ENCODE data around the gene CPXM1. TPM values are rescaled to one million over a fixed set of nuclear protein-coding genes. Genes with fewer than 3 reads are reported as not detected.
"Not testable (repeated sequence)": the region's sequence is repeated elsewhere in the genome, so short reads cannot be mapped to it uniquely, and the experiment has no call there.

Gene CPXM1
- total and polyA plus RNA-seq, 9 of the 15 experiments (the other 6 are each of a cell fraction or from before 2014, with no cell fraction given) = 0.04 to 1.1 (median 0.37) TPM; not detected in 2

DNA sequence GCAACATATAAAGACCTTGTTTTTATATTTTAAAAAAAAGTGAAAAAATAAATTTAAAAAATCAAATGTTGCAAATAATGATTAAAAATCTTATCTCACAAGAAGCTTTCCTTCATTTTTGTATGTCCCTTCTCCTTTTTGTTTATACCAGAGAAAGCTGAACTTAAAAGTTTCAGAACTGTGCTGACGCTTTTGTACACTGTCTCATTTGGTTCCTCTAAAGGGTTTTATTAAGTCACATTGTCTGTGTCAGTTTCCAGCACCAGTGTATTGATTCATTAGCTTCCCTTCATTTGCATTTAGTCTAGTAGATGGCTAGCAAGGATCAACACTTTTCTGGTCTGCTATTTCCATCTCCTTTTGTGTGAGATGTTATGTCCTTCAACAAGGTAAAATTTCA, 33.3 kb upstream of the CPXM1 start:
- TF ChIP-seq HNRNPUL1 (IDR thresholded peaks at IDR 0.05; ENCODE audit: low read length) = no peak
- TF ChIP-seq GTF2A2 (tag; IDR thresholded peaks at IDR 0.05) = no peak
- TF ChIP-seq, protein P1, sequence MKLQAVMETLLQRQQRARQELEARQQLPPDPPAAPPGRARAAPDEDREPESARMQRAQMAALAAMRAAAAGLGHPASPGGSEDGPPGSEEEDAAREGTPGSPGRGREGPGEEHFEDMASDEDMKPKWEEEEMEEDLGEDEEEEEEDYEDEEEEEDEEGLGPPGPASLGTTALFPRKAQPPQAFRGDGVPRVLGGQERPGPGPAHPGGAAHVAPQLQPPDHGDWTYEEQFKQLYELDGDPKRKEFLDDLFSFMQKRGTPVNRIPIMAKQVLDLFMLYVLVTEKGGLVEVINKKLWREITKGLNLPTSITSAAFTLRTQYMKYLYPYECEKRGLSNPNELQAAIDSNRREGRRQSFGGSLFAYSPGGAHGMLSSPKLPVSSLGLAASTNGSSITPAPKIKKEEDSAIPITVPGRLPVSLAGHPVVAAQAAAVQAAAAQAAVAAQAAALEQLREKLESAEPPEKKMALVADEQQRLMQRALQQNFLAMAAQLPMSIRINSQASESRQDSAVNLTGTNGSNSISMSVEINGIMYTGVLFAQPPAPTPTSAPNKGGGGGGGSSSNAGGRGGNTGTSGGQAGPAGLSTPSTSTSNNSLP (IDR thresholded peaks at IDR 0.05; ENCODE audit: borderline replicate concordance, low read depth, low read length) = no peak
- no peak for TF ChIP-seq ZNF133 (CRISPR knock-in tag; IDR thresholded peaks at IDR 0.05)
- Histone ChIP-seq H3K9me1 (ENCODE audit: control insufficient read depth, insufficient read depth, low read length) (no peaks in the 10 kb centered on the region), H3K4me1 (replicated peaks in 1 of 2; ENCODE audit: control insufficient read depth in 2 of 2, insufficient read depth in 2 of 2, low read length in 2 of 2) (peaks cover 0 to 1% of the 10 kb centered on the region in 2 experiments; a peak in 1 of 5 replicates), H3K4me3 (no peak overlapping the region), H3K36me3 (ENCODE audit: control insufficient read depth, insufficient read depth, low read length) (no peaks in the 10 kb centered on the region), H3K9me3 (replicated peaks; ENCODE audit: control insufficient read depth, insufficient read depth, low read depth, low read length) (no peaks in the 10 kb centered on the region), H4K20me1 (replicated peaks; ENCODE audit: control insufficient read depth, insufficient read depth, low read length) (no peaks in the 10 kb centered on the region), H3K79me2 (ENCODE audit: control insufficient read depth, insufficient read depth, low read length) (no peaks in the 10 kb centered on the region), H3K4me2 (ENCODE audit: insufficient read depth, low read length) (no peak overlapping the region), H2AFZ (ENCODE audit: low read depth, low read length) (no peak overlapping the region), H3K27ac (ENCODE audit: extremely low read depth, low read depth, low read length) (no peak overlapping the region), H3K9ac (ENCODE audit: insufficient read depth in 1 of 2, low read depth in 2 of 2, low read length in 2 of 2) (no peak overlapping the region), H3K27me3 (ENCODE audit: control insufficient read depth in 2 of 2, insufficient read depth in 2 of 2, low read length in 2 of 2) (no peaks in the 10 kb centered on the region)
- FAIRE-seq (no peak), DNase-seq (ENCODE audit: extremely low read depth in 1 of 4, low spot score in 3 of 4) (no peak), ATAC-seq (no peak)
- ChIA-PET CTCF (ENCODE audit: low intra/inter-chr PET ratio) (no interaction called here), POLR2A (interaction anchor here (1.1 kb wide), 1 partner anchor 10 kb away, joined by 3 read pairs; no protein-coding TSS in a partner anchor)
- no TSS peak for BruUV-seq (replicated peaks)
- in situ Hi-C loops (cut with MboI) (no loop called here), intact Hi-C loops (cut with micrococcal nuclease) (no loop called here)
- 100% methylated on average over 1 of the region's 1 CpG for WGBS (ENCODE audit: insufficient coverage, low coverage, missing lambda C conversion rate)

DNA sequence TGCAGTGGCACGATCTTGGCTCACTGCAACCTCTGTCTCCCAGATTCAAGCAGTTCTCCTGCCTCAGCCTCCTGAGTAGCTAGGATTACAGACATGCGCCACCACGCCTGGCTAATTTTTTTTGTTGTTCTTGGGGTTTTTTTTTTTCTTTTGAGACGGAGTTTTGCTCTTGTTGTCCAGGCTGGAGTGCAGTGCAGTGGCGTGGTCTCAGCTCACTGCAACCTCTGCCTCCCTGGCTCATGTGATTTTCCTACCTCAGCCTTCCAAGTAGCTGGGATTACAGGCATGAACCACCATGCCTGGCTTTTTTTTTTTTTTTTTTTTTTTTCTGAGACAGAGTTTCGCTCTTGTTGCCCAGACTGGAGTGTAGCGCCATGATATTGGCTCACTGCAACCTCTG, 30.8 kb upstream of the CPXM1 start:
- H4K20me1 ChIP-seq (replicated peaks; ENCODE audit: control insufficient read depth, insufficient read depth, low read length); CTCF ChIA-PET (ENCODE audit: low intra/inter-chr PET ratio); H3K27ac ChIP-seq (ENCODE audit: extremely low read depth, low read depth, low read length); H3K4me3 ChIP-seq; BruUV-seq (replicated peaks); intact Hi-C loops (cut with micrococcal nuclease); H3K4me2 ChIP-seq (ENCODE audit: insufficient read depth, low read length); H3K9ac ChIP-seq (ENCODE audit: insufficient read depth in 1 of 2, low read depth in 2 of 2, low read length in 2 of 2); ATAC-seq; FAIRE-seq; H3K9me1 ChIP-seq (ENCODE audit: control insufficient read depth, insufficient read depth, low read length); H3K27me3 ChIP-seq (ENCODE audit: control insufficient read depth in 2 of 2, insufficient read depth in 2 of 2, low read length in 2 of 2); H3K4me1 ChIP-seq (replicated peaks in 1 of 2; ENCODE audit: control insufficient read depth in 2 of 2, insufficient read depth in 2 of 2, low read length in 2 of 2); in situ Hi-C loops (cut with MboI); H3K9me3 ChIP-seq (replicated peaks; ENCODE audit: control insufficient read depth, insufficient read depth, low read depth, low read length); H3K79me2 ChIP-seq (ENCODE audit: control insufficient read depth, insufficient read depth, low read length); H2AFZ ChIP-seq (ENCODE audit: low read depth, low read length); H3K36me3 ChIP-seq (ENCODE audit: control insufficient read depth, insufficient read depth, low read length); DNase-seq (ENCODE audit: extremely low read depth in 1 of 4, low spot score in 3 of 4); POLR2A ChIA-PET: not testable (repeated sequence)
- TF ChIP-seq ZNF121 (CRISPR knock-in tag; conservative IDR thresholded peaks at IDR 0.05) = 0 out of 2 replicates have a peak, but pooled peaks have one; percentile 49
- WGBS (ENCODE audit: insufficient coverage, low coverage, missing lambda C conversion rate) = 80% methylated on average over 5 of the region's 7 CpGs

Data from K562 (cell line).